HG02623 (cell line): ENCODE data around the gene MYB.
"Not testable (repeated sequence)": the region's sequence is repeated elsewhere in the genome, so short reads cannot be mapped to it uniquely, and the experiment has no call there.

ENCODE experiments used
- ATAC-seq: cut with Tn5 transposase; IDR thresholded peaks from one replicate; pipeline ENCODE4 v1.9.1; 2021; ENCODE audit warnings: moderate library complexity; ENCODE audit not compliant: unreplicated experiment

The MYB gene

DNA sequence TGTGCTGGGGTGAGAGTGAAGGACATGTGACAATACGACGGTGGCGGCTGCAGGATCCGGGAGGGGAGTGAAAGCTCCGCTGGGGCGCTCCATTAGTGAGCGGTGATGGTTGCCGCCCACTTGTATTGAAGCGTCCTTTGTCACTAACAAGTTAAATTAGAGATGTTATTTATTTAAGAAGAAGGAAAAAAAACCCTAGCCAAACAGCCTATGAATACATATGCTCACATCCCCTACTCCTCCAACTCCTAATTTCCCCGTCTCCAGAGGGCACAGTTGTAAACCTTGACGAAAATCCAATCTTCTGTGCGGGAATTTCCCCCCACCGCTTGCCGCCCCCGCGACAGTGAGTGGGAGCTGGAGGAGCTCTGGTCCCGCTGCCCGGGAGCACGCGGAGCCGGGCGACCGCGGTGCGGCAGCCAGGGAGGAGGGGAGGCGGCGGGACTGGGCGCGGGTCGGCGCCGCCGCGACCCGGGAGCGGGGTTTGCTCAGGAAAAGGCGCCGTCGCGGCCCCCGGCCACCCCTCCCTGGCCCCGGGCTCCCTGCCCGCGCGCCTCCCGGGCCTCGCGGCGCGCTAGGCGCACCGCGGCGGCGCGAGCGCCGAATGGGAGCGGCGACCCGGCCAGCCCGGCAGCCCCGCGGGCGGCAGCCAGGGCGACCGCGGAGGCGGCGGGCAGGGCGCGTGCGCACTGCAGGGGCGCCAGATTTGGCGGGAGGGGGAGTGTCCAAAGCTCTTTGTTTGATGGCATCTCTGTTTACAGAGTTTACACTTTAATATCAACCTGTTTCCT lies at the start of gene MYB:
Gene MYB (plus strand): TSS at position 767 of the 791 bp plus-strand sequence. CDS start 206 bp downstream, outside the sequence.
- peak; percentile 31 for ATAC-seq

DNA sequence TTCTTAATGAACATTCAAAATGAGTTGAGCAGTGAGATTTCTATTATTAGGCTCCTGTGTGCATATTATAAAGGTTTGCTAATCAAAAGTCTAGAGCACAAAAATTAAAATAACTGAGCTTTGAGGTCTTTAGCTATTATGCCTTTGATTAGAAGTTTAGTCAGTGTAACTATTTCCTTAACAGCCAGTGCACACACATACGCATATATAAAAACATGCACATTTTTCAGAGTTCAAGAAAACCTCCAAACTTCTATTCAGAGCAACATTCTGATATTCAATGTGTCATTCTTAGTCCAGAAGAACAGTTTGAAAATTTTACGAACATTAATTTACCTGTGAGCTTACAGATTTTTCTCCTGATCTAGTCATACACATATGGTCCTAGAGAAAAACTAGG lies 48.3 kb upstream of the MYB start:
- no peak for ATAC-seq

GRCh38 chr6:135135835-135136234 lies 45.3 kb upstream of the MYB start:
- no peak for ATAC-seq

DNA sequence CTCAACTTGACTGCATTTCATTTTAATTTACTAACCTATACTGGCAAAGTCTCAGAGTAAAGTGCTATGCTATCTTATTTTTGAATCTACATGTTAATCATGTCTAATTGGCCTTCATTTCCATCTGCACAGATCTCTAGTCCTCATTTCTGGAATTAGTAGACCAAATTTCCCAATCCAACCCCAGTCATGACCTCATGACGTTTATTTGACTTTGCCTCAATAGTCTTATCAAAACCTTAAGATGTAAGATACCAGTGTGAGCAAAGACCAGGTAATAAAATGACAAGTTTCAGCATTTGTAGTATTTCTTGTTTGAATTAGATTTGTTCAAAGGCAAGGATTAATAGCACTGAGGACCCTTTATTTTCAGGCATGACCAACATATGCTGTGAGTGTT lies 43.3 kb upstream of the MYB start:
- ATAC-seq = no peak

- ATAC-seq = no peak
These were observed 39.9 kb upstream of the MYB start for GRCh38 chr6:135141182-135141581.

GRCh38 chr6:135141728-135142127 lies 39.4 kb upstream of the MYB start:
- ATAC-seq = peak; percentile 49

DNA sequence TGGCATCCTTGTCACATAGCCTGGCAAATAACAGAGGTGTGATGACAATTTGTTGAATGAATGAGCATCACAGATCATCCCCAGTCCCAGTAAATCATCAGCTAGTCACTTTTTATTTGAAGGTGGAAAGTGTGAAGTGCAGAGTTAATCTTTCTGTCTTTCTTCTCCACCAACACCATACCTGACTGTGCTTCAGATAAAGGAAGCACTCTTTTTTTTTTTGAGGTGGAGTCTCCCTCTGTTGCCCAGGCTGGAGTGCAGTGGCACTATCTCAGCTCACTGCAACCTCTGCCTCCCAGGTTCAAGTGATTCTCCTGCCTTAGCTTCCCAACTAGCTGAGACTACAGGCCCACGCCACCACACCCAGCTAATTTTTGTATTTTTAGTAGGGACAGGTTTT lies 38.9 kb upstream of the MYB start:
- ATAC-seq = not testable (repeated sequence)

DNA sequence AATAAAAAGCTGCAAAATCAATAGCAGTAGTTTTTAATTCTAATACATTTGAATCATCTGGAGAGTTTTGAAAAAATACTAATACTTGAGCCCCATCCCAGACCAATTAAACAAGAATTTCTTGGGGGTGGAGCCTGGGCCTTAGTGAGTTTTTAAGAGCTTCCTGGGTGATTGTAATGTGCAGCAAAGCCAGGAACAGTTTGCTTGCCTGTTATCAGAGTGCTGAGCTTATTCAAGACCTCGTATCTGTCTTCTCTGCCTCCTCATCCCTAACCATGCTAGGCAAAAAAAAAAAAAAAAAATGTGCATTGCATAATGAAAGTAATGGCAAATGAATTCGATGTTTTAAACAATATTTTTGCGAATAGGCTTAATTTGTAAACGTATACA lies 36.4 kb upstream of the MYB start:
- no peak for ATAC-seq

DNA sequence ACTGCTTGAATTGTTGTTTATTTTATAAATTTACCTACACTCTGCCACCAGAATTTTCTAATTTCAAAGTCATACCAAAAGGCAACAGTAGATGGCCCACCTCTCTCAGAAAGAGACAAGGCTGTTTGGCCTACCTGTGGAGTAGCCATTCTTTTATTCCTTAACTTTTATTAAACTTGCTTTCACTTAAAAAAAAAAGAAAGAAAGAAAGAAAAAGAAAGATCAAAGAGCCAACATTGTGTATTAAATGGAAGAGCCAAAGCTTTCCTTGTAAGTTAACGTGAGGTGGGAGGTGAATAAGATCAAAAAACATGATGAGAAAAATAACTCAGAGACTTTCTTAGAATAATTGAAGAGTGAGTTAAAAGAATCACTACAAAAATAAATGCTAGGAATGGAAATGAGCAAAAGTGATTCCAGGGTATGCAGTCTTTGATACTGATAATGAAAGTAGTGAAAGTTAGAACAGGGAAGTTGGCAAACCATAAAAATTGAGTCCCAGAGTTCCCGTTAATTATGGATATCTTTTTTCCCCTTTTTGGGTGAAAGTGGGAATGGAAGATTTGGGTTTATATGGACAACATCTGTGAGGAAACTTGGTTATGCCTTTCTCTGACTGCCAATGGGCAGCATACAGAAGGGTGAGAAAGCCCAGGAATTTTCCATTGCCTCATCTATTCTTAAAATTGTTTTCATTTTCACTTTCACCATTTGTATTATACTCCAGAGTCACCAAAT lies 35.9 kb upstream of the MYB start:
- no peak for ATAC-seq

GRCh38 chr6:135146162-135146934 lies 34.8 kb upstream of the MYB start:
- no peak for ATAC-seq

GRCh38 chr6:135147637-135148592 lies 33.2 kb upstream of the MYB start:
- ATAC-seq = no peak

GRCh38 chr6:135148889-135149288 lies 32.2 kb upstream of the MYB start:
- ATAC-seq = no peak

- no peak for ATAC-seq
These were observed 31.7 kb upstream of the MYB start for GRCh38 chr6:135149376-135149775.

DNA sequence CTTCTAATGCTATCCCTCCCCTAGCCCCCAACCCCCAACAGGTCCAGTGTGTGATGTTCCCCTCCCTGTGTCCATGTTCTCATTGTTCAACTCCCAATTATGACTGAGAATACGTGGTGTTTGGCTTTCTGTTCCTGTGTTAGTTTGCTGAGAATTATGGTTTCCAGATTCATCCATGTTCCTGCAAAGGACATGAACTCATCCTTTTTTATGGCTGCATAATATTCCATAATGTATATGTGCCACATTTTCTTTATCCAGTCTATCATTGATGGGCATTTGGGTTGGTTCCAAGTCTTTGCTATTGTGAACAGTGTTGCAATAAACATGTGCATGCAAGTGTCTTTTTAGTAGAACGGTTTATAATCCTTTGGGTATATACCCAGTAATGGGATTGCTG lies 30.6 kb upstream of the MYB start:
- ATAC-seq = not testable (repeated sequence)

DNA sequence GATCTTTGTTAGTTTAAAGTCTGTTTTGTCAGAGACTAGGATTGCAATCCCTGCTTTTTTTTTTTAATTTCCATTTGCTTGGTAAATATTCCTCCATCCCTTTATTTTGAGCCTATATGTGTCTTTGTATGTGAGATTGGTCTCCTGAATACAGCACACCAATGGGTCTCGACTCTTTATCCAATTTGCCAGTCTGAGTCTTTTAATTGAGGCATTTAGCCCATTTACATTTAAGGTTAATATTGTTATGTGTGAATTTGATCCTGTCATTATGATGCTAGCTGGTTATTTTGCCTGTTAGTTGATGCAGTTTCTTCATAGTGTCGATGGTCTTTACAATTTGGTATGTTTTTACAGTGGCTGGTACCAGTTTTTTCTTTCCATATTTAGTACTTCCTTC lies 27.0 kb upstream of the MYB start:
- not testable (repeated sequence) for ATAC-seq

- no peak for ATAC-seq
These were observed 22.7 kb upstream of the MYB start for GRCh38 chr6:135158397-135158796.

DNA sequence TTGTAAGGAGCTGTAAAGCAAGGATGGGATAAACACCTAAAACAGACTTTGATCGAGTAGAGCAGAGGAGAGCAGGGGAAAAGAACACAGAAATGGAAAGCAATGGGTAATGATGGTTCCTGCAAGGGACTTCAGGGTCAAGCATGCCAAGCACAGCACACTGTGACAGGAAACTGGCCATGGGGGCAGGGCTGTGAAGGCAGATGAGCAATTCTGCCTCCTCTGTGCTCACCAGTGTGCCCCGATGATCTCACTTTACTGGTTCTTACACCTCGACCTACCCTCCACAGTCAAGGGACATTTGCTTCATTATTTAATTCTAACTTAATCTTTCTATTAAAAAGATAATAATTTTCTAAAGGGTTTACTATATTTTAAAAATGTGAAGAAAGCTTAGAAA lies 21.6 kb upstream of the MYB start:
- ATAC-seq = peak; percentile 36

DNA sequence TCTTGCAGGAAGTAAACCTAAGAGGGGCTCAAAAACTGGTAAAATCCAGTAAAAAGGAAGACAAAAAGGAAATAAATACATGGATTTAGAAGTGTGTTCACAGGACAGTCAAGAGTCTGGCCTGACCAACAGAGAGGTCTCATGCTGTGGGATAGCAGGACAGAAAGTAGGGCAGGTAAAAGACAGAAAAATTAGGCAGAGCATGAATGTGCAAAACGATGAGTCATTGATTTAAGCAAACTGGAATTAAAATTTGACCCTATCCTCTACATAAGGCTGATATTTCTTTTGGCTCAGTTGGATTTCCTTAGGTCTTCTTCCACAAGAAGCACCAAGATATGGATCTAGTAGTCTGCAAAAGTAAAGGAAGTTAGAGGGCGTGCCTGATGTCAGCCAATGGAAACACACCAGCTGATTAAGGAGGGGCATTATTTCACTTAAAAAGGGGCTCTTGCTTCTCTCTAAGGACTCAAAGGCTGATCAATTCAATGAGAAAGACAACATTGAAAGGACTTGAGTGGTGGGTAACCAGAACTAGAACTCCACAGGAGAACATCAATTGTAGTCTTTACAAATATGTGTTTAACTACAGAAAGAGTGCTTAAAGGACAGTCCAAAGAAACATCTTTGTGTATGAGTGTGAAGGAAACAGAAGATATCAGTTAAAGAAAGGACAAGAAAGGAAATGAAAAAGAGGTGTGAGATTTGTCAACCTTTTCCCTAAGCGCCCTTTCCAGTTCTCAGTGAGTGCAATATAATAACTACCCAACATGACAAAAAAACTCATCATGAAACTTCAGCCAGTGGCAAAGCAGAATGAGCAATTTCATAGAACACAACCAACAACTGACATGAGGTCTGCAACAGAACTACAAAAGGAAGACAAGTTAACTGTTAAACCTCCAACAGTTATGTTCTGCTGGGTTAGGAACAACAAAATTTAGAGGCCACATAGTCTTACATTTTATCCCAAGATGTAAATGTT lies 19.4 kb upstream of the MYB start:
- ATAC-seq = no peak
